ENCODE data around the gene INHBC. TPM values are rescaled to one million over a fixed set of nuclear protein-coding genes. Genes with fewer than 3 reads are reported as not detected.

INHBC gene
- total RNA-seq, 2 donors from 2014 or later, result not detected

Other genes with a start within 250 kb of the INHBC start
- gene NXPH4, start 218.0 kb upstream of the INHBC start, total RNA-seq, result 1 to 10 TPM in 1 of 2 donors, under 1 TPM in 1; 0.34 to 1.4 TPM
- gene SHMT2, start 205.1 kb upstream of the INHBC start, total RNA-seq, result 100 to 1,000 TPM; 232 to 320 TPM
- 1 to 10 TPM; 3.2 to 4.5 TPM for gene STAC3, start 183.6 kb upstream of the INHBC start, total RNA-seq
- gene R3HDM2, start 3.7 kb upstream of the INHBC start, total RNA-seq, result 10 to 100 TPM; 36.6 to 54.6 TPM
- not detected for gene INHBE, start 20.5 kb downstream of the INHBC start, total RNA-seq
- gene GLI1, start 25.0 kb downstream of the INHBC start, total RNA-seq, result 1 to 10 TPM in 1 of 2 donors, under 1 TPM in 1; 0.48 to 1.4 TPM
- 100 to 1,000 TPM; 131 to 225 TPM for gene ARHGAP9, start 45.1 kb downstream of the INHBC start, total RNA-seq
- gene MARS1, start 53.3 kb downstream of the INHBC start, total RNA-seq, result 100 to 1,000 TPM; 130 to 243 TPM
- gene DDIT3, start 85.7 kb downstream of the INHBC start, total RNA-seq, result 10 to 100 TPM; 14.2 to 25.3 TPM
- gene MBD6, start 88.0 kb downstream of the INHBC start, total RNA-seq, result 10 to 100 TPM; 78.8 to 83.1 TPM
- 10 to 100 TPM; 78.5 to 96.4 TPM for gene DCTN2, start 112.4 kb downstream of the INHBC start, total RNA-seq
- gene KIF5A, start 115.3 kb downstream of the INHBC start, total RNA-seq, result 1 to 10 TPM; 2.0 to 3.0 TPM
- gene PIP4K2C, start 156.4 kb downstream of the INHBC start, total RNA-seq, result 10 to 100 TPM; 16.0 to 23.0 TPM
- 10 to 100 TPM; 16.7 to 19.5 TPM for gene DTX3, start 170.0 kb downstream of the INHBC start, total RNA-seq
- gene ARHGEF25, start 176.7 kb downstream of the INHBC start, total RNA-seq, result 1 to 10 TPM; 1.5 to 1.6 TPM
- gene B4GALNT1, start 198.4 kb downstream of the INHBC start, total RNA-seq, result 1 to 10 TPM; 1.5 to 3.7 TPM